SK-N-SH (cell line): ENCODE measurements around the gene GFOD2.

Experiments
- MAX ChIP-seq: IDR thresholded peaks from 2 replicates; pipeline ENCODE4 v1.4.0; 2012; ENCODE audit warnings: low read depth
- MXI1 ChIP-seq: IDR thresholded peaks from 2 replicates; pipeline ENCODE4 v1.6.1; 2012; ENCODE audit warnings: mild to moderate bottlenecking, low read depth, low read length, improper control_type of control experiment
- REST ChIP-seq: IDR thresholded peaks from 2 replicates; pipeline ENCODE4 v1.6.1; 2012; ENCODE audit warnings: mild to moderate bottlenecking, low read depth, low read length, moderate library complexity

GRCh38 chr16:67679935-67680897 is 38.9 kb downstream of the GFOD2 start:
- TF ChIP-seq MAX (no peak), REST (no peak), MXI1 (no peak)
